ENCODE data around the gene MORN1.

MORN1 gene

GRCh38 chr1:2299131-2299627 lies 92.2 kb downstream of the MORN1 start:
- H2AFZ ChIP-seq (ENCODE audit: low read length) = no peak overlapping the region
- H3K9me3 ChIP-seq (ENCODE audit: low read length) = no peaks in the 10 kb centered on the region
- no peaks in the 10 kb centered on the region for H4K20me1 ChIP-seq (ENCODE audit: insufficient read depth, low read length)
- no peak overlapping the region for H3K4me3 ChIP-seq (ENCODE audit: low read depth, low read length, poor library complexity, severe bottlenecking)
- no peak overlapping the region for H3K9ac ChIP-seq (ENCODE audit: low read length)
- H3F3A ChIP-seq (ENCODE audit: insufficient read depth, low read length) = no peaks in the 10 kb centered on the region
- TF ChIP-seq CTCF (IDR thresholded peaks at IDR 0.05; ENCODE audit: low read length) = no peak
- TF ChIP-seq EZH2 (IDR thresholded peaks at IDR 0.05; ENCODE audit: borderline replicate concordance, low read length) = no peak
- H3K79me2 ChIP-seq (ENCODE audit: insufficient read depth, low read length) = no peaks in the 10 kb centered on the region
- no peak overlapping the region for H3K27ac ChIP-seq (ENCODE audit: low read depth, low read length, poor library complexity, severe bottlenecking)
- H3K4me1 ChIP-seq (ENCODE audit: insufficient read depth, low read length, severe bottlenecking) = no peaks in the 10 kb centered on the region
- H3K4me2 ChIP-seq (ENCODE audit: low read length) = no peak overlapping the region
- H3K9me2 ChIP-seq (ENCODE audit: low read depth, low read length) = no peaks in the 10 kb centered on the region
- H3K36me3 ChIP-seq (ENCODE audit: insufficient read depth, low read length) = no peaks in the 10 kb centered on the region
- H3K27me3 ChIP-seq (ENCODE audit: insufficient read depth, low read length) = 0 out of 2 replicates have a peak, but pooled peaks cover 5% of the 10 kb centered on the region

- no peaks in the 10 kb centered on the region for H3K4me1 ChIP-seq (ENCODE audit: insufficient read depth, low read length, severe bottlenecking)
- H3K4me2 ChIP-seq (ENCODE audit: low read length) = no peak overlapping the region
- no peak for TF ChIP-seq EZH2 (IDR thresholded peaks at IDR 0.05; ENCODE audit: borderline replicate concordance, low read length)
- no peak for TF ChIP-seq CTCF (IDR thresholded peaks at IDR 0.05; ENCODE audit: low read length)
- H3K27me3 ChIP-seq (ENCODE audit: insufficient read depth, low read length) = 0 out of 2 replicates have a peak, but pooled peaks cover 5% of the 10 kb centered on the region
- H3K79me2 ChIP-seq (ENCODE audit: insufficient read depth, low read length) = no peaks in the 10 kb centered on the region
- no peaks in the 10 kb centered on the region for H4K20me1 ChIP-seq (ENCODE audit: insufficient read depth, low read length)
- no peaks in the 10 kb centered on the region for H3F3A ChIP-seq (ENCODE audit: insufficient read depth, low read length)
- no peaks in the 10 kb centered on the region for H3K36me3 ChIP-seq (ENCODE audit: insufficient read depth, low read length)
- H2AFZ ChIP-seq (ENCODE audit: low read length) = no peak overlapping the region
- no peak overlapping the region for H3K27ac ChIP-seq (ENCODE audit: low read depth, low read length, poor library complexity, severe bottlenecking)
- H3K4me3 ChIP-seq (ENCODE audit: low read depth, low read length, poor library complexity, severe bottlenecking) = no peak overlapping the region
- H3K9me2 ChIP-seq (ENCODE audit: low read depth, low read length) = no peaks in the 10 kb centered on the region
- H3K9me3 ChIP-seq (ENCODE audit: low read length) = no peaks in the 10 kb centered on the region
- H3K9ac ChIP-seq (ENCODE audit: low read length) = no peak overlapping the region
Measured at GRCh38 chr1:2298685-2299084, 92.7 kb downstream of the MORN1 start.

- Histone ChIP-seq H3K4me1 (ENCODE audit: insufficient read depth, low read length, severe bottlenecking) (no peaks in the 10 kb centered on the region), H3K9me2 (ENCODE audit: low read depth, low read length) (no peaks in the 10 kb centered on the region), H2AFZ (ENCODE audit: low read length) (no peak overlapping the region), H3K27me3 (ENCODE audit: insufficient read depth, low read length) (0 out of 2 replicates have a peak, but pooled peaks cover 5% of the 10 kb centered on the region), H3K36me3 (ENCODE audit: insufficient read depth, low read length) (no peaks in the 10 kb centered on the region), H3F3A (ENCODE audit: insufficient read depth, low read length) (no peaks in the 10 kb centered on the region), H3K9ac (ENCODE audit: low read length) (no peak overlapping the region), H3K79me2 (ENCODE audit: insufficient read depth, low read length) (no peaks in the 10 kb centered on the region), H3K4me3 (ENCODE audit: low read depth, low read length, poor library complexity, severe bottlenecking) (no peak overlapping the region), H3K9me3 (ENCODE audit: low read length) (no peaks in the 10 kb centered on the region), H3K27ac (ENCODE audit: low read depth, low read length, poor library complexity, severe bottlenecking) (no peak overlapping the region), H4K20me1 (ENCODE audit: insufficient read depth, low read length) (no peaks in the 10 kb centered on the region), H3K4me2 (ENCODE audit: low read length) (no peak overlapping the region)
- TF ChIP-seq EZH2 (IDR thresholded peaks at IDR 0.05; ENCODE audit: borderline replicate concordance, low read length) (no peak), CTCF (IDR thresholded peaks at IDR 0.05; ENCODE audit: low read length) (no peak)
Measured at GRCh38 chr1:2297246-2298011, 93.9 kb downstream of the MORN1 start.

All from OCI-LY1 (cell line).